C4-2B (cell line): ENCODE results near the gene C1QTNF9.

Experiments used
- H3K27ac ChIP-seq: fragments of 450-650 bp; 2 replicates; pipeline ENCODE4 v1.5.1; 2017
- ZFX ChIP-seq: fragments of 450-650 bp; IDR thresholded peaks from 2 replicates; pipeline ENCODE4 v1.6.1; 2017
- TF ChIP-seq, protein P1 (sequence below): fragments of 450-650 bp; conservative IDR thresholded peaks from 2 replicates; pipeline ENCODE4 v1.5.1; 2017; ENCODE audit warnings: mild to moderate bottlenecking

The C1QTNF9 gene

DNA sequence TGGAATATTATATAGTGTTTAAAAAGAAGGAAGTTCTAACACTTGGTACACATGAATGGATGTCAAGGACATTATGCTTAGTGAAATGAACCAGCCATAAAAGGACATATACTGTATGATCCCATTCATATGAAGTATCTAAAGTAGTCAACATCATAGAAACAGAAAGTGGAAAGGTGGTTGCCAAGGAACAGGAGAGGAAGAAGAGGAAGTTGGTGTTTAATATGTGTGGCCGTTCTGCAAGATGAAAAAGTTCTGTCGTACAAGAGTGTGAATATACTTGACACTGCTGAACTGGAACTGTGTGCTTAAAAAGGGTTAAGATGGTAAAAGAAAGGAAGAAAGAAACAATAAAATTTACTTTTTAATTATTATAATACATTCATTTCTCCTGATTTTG, 33.1 kb upstream of the C1QTNF9 start:
- TF ChIP-seq, protein P1, sequence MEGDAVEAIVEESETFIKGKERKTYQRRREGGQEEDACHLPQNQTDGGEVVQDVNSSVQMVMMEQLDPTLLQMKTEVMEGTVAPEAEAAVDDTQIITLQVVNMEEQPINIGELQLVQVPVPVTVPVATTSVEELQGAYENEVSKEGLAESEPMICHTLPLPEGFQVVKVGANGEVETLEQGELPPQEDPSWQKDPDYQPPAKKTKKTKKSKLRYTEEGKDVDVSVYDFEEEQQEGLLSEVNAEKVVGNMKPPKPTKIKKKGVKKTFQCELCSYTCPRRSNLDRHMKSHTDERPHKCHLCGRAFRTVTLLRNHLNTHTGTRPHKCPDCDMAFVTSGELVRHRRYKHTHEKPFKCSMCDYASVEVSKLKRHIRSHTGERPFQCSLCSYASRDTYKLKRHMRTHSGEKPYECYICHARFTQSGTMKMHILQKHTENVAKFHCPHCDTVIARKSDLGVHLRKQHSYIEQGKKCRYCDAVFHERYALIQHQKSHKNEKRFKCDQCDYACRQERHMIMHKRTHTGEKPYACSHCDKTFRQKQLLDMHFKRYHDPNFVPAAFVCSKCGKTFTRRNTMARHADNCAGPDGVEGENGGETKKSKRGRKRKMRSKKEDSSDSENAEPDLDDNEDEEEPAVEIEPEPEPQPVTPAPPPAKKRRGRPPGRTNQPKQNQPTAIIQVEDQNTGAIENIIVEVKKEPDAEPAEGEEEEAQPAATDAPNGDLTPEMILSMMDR, result no peak
- TF ChIP-seq ZFX, result no peak
- no peak overlapping the region for H3K27ac ChIP-seq

DNA sequence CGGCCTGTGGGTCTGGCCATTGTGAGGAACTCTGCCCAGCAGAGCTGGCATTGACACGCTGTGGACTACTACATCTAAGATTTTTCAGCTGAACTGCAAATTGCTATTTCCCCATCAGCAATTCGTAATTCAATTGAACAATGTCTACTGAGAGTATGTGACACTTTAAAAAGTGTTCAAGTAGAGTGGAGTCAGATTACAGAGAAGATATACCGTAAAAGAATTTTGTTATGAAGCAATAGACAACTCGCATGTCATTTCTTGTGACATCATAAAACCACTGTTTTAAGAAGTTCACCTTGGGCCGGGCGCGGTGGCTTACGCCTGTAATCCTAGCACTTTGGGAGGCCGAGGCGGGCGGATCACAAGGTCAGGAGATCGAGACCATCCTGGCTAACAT, 32.5 kb upstream of the C1QTNF9 start:
- TF ChIP-seq, protein P1, result no peak
- no peak for TF ChIP-seq ZFX

DNA sequence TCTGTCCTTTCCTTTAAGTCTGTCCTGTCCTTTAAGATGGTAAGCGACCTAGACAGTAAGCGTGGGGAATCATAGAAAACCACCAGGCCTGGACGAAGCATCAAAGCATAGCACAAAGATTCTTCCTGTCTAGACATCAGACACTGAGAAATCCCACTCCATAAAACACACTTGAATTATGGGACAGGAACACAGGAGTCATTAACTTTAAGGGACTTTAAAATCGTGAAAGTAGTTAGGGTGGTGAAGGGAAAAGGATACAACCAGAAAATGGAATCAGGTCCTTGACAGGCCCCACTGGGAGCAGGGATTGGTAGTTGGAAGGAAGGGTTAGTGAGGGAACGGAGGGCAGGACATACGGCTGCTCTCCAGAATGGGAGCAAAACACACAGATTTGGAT, 31.6 kb upstream of the C1QTNF9 start:
- no peak overlapping the region for H3K27ac ChIP-seq
- TF ChIP-seq, protein P1, result no peak
- no peak for TF ChIP-seq ZFX

More for the DNA sequence above, 32.5 kb upstream of the C1QTNF9 start:
- H3K27ac ChIP-seq, result no peak overlapping the region

DNA sequence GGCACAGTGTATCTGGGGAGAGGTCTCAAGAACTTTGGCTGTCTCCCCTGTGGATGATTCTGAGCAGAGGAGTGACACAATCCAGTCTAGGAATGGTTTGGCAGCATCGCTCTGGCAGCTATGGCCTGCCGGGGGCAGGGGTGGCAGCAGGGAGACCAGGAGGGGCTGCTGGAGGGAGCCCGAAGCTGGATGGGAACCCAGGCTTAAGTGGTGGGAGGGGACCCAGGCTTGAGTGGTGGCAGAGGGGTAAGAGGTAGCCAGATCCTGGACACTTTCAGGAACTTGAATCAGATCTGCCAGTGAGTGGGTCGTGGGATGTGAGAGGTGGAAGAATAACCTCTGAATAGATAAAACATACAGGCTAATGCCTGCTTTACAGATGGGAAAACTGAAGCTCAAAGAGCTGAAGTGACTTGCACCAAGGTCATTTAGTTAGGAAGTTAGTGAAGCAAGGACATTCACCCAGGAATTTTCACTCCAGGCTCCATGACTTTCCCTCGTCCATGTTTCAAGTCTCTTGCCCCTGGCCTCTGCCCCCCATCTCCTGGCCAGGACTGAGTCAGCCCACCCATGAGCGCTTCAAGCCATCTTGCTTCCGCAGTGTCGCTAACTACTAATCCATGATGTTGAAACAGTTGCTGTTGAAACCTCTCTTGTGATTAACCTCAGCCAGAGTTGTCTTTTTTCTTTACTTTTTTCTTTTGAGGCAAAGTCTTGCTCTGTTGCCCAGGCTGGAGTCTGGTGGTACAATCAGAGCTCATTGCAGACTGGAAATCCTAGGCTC, 29.9 kb upstream of the C1QTNF9 start:
- TF ChIP-seq, protein P1, result no peak
- TF ChIP-seq ZFX, result no peak
- no peak overlapping the region for H3K27ac ChIP-seq

DNA sequence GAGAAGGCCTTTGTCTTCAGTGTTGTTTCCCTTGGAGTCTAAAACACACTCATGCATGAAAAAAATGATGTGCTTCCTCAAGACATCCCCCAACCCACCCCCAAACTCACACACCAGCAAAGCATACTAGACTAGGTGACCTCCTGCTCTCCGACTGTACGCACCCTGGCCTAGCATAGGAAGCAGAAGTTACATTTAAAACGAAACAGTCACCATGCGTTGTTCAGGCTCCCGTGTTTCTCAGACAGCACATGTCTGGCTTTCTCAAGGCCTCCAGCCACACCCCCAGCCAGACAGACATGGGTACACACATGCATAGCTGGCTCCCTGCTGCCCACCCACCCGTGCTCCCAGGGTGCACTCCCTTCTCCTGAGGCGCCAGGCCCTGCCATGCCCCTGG, 28.7 kb upstream of the C1QTNF9 start:
- no peak for TF ChIP-seq ZFX
- TF ChIP-seq, protein P1, result no peak
- no peak overlapping the region for H3K27ac ChIP-seq

DNA sequence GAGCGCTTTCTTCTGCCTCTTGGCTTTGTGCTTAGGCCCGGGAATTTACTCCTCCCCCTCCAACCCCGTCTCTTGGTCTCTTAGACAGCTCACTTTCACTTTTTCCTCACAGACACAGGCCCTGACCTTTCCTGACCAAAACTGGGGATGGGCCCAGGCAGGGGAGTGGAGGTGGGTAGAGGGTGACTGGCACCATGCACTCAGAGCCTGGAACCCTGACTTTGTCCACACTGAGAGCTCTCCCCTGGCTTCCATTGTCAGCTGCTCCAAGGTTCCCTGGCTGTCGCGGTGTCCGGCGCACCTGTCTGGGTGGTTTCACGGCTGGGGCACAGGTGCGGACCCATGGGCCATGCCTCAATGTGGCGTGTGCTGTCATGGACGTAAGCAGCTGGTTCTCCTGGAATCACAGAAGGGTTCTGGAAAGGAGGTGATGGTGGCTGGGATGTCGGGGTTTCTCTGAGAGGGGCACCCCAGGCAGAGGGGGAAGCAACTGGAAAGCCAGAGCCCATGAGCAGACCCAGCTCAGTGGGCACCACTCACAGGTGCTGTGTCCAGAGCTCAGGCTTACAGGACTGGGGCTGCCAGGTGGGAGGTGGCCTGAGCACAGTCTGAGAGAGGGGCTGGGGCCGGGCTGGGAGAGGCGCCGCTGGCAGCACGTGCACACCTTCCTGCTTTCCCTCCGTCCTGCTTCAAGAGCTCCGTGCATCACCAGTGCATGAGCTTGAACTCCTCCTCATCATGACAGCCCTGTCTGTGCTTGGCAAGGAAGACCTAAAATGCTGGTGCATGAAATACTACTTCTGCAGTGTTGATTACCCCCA, 28.0 kb upstream of the C1QTNF9 start:
- no peak for TF ChIP-seq ZFX
- TF ChIP-seq, protein P1, result no peak
- no peak overlapping the region for H3K27ac ChIP-seq

DNA sequence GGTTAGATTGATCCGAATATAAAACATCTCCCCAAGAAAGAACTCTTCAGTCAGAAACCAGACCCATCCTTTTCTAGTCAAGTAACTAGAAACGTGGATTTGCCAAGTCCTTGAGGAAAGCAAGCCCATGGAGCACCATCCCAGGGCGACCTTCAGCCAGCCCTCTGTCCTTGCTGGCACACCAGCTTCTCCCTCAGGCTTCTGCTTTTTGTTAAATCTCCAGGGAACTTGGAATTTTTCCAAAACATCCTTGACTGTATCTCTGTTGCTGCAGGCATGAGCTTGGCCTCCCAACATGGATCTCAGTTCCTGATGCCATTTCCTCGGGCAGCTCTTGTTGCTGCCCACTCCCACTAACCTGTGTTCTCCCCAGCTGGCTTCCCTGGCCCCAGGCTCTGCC, 27.1 kb upstream of the C1QTNF9 start:
- no peak overlapping the region for H3K27ac ChIP-seq
- no peak for TF ChIP-seq ZFX
- TF ChIP-seq, protein P1, result no peak
